GM19328 (cell line): ENCODE results near the gene HLX.

ENCODE experiments used
- ATAC-seq: cut with Tn5 transposase; IDR thresholded peaks from one replicate; pipeline ENCODE4 v1.9.1; 2021; ENCODE audit warnings: mild to moderate bottlenecking, moderate library complexity; ENCODE audit not compliant: unreplicated experiment

Gene HLX

DNA sequence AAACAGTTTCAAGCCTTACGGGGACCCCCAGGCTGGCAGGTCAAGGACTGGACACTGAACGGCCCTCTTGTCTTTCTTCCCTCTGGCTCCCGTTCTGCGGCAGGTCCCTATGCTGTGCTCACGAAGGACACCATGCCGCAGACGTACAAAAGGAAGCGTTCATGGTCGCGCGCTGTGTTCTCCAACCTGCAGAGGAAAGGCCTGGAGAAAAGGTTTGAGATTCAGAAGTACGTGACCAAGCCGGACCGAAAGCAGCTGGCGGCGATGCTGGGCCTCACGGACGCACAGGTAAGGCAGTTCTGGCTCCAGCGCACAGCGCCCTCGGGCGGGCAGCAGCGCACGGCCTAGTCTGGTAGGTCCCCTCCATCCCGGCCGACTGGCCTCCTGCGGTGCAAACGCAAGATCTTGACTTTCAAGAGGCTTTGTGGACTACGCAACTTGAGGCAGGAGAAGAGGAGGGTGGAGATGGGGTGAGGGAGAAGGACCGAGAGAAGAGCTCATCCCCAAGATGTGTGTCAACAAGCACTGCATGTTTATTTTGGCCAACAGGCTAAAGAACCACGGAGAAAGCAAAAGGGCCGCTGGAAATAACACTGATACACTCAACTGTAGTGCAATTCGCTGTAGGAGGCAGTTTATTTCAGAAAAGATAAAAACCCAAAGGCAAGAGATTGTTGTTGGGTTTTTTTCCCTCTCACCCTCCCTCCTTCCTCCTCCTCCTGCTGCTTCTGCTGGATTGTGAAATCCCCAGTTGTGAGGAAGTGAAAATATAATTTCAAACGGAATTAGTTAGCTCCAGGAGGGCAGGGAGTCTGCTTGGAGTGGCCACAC is 3.0 kb downstream of the HLX start:
- no peak for ATAC-seq

DNA sequence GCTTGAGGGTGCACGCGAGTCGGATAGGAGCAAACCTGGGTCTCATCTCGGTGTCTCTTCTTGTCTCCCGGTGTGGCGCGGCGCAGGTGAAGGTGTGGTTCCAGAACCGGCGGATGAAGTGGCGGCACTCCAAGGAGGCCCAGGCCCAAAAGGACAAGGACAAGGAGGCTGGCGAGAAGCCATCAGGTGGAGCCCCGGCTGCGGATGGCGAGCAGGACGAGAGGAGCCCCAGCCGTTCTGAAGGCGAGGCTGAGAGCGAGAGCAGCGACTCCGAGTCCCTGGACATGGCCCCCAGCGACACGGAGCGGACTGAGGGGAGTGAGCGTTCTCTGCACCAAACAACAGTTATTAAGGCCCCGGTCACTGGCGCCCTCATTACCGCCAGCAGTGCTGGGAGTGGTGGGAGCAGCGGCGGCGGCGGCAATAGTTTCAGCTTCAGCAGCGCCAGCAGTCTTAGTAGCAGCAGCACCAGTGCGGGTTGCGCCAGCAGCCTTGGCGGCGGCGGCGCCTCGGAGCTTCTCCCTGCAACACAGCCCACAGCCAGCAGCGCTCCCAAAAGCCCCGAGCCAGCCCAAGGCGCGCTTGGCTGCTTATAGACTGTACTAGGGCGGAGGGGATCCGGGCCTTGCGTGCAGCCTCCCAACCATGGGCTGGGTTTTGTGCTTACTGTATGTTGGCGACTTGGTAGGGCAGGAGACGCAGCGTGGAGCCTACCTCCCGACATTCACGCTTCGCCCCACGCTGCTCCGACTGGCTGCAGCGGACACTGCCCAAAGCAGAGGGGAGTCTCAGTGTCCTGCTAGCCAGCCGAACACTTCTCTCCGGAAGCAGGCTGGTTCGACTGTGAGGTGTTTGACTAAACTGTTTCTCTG is 5.1 kb downstream of the HLX start:
- ATAC-seq = no peak

DNA sequence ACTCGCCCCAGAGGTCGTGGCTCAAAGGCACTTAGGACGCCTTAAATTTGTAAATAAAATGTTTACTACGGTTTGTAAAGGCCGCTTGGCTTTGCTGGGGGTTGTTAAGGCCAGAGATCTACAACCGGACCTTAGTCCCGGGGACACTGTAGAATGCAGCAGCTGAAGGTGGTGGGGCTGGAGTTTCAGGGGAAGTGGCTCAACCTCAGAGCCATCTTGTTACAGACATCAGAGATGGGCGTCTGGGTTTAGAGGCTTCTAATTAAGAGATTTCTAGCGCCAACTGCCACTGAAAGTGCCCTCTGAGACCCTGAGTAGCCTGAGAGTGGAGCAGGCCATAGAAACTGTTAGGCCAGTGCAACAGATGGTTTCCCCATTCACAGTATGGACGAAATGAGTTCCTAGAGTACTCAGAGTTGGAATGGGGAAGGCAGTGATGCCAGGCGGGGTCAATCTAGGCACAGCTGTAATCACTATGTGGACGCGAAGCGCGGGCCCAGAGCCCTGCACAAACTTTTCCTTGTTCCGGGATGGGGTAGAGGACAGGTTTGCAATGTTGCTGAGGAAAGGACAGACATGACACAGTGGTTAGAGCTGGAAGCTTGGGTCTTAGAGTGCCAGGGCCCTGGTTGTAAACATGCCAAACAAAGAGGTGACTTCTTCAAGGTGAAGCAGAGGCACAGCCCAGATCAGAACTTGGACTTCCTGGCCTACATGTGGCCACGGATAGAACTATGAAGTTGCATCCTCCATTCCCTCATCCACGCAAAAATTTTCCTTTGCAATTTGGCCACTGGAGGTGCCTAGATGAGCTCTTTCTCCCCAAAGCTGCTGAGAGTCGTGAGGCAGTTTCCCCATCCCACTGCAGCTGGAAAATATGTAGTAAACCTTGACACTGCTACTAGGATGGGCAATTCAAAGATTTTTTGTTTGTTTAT is 6.0 kb downstream of the HLX start:
- ATAC-seq = no peak

DNA sequence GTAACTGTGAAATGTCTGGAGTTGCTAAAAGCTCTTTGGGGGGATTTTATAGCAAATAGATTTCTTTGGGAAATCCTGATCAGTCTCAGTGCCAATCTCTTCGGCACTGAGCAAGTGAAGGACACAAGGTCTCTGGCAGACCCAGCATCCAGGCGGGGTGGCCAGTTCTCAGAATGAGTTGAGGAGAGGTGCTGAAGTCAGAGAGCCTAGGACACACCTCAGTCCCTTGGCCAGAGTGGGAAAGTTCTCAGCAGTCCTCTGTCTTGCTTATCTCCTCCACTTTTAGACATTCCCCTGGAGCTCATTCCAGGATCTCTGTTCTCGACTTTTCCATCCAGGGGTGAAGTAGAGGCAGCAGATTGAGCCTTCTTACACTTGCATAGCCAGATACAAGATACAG is 6.7 kb downstream of the HLX start:
- no peak for ATAC-seq

DNA sequence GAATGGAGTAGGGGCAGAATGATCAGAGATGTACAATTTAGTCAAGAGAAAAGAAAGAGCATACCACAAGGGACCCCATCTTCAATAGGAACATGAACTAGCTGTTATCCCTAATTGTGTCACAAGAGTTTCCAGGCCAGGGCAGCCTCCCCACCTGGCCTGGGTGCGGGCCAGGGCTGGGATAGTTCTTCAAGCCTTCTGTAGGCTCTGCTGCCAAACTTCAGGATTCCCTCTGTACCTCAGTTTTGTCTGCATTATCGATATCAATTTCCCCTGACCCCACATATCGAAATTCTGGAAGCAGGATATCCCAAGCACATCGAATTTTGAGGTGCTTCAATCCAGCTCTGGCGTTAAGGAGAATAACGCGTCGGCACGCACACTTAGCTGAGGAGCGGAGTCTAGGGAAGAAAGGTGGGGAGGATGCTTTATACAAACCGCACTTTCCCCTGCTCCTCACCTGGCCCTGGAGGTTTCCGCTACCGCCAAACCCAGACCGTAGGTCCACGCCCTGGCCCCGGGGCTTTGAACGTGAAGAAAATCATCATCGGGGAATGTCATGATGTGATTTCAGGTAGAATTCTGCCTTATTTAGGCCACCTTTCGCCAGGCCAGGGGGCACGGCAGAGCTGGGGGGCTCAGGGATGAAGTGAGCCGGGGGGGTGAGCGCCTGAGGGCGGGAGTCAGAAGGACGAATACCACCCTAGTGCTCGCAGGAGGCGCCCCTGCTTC is 7.4 kb downstream of the HLX start:
- ATAC-seq = no peak

DNA sequence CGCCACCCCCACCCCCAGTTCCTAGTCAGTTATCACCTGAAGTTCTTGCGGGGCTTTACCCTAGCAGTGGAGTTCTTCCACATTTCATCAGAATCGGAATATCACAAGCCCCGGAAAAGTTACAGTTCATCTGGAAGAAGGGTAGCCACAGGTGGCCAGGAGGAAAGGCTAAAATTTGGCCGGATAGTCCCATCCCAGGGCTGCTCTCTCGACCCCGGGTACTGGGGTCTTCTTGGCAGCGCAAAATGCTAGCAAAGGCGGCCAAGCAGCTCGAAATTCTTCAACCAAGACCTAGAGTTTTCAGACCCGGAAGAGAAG is 7.9 kb downstream of the HLX start:
- ATAC-seq = no peak

DNA sequence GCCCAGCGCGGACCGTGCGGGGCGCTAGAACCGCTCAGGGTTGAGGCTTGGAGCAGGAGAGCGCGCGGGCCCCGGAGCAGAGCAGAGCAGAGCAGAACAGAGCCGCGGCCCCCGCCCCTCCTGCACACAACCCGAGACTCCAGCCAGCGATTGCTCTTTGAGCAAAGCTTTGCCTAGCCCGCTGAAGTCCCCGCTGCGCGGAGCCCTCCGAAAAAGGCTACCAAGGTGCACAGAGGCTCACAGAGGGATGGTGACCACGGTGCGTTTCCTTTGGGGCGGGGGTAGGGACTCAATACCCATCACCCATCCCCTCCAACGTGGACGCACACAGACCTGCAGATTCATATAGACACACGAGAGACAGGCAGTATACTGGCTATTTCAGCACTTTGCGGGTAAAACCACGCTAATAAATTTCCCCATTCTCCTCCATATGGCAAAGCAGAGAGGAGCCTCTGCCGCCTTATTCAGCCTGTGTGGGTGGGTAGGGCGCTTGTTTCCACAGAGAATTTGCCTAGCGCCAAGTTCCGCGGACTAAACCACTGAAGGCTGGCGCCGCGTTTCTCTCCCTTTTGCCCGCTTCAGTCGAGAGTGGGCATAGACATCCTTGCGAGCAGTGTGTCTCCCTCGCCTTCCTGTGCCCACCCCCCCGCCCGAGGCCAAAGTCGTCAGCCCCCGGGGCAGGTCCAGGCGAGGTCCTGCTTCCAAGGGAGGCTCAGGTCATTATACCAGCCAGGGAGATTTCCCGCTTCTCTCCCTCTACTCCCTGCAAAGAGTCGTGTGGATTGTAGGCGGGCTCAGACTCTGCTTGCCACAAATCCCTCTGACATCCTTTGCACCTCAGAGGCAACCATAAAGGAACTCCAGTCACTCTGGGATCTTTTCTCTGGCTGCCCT is 8.5 kb downstream of the HLX start:
- no peak for ATAC-seq

DNA sequence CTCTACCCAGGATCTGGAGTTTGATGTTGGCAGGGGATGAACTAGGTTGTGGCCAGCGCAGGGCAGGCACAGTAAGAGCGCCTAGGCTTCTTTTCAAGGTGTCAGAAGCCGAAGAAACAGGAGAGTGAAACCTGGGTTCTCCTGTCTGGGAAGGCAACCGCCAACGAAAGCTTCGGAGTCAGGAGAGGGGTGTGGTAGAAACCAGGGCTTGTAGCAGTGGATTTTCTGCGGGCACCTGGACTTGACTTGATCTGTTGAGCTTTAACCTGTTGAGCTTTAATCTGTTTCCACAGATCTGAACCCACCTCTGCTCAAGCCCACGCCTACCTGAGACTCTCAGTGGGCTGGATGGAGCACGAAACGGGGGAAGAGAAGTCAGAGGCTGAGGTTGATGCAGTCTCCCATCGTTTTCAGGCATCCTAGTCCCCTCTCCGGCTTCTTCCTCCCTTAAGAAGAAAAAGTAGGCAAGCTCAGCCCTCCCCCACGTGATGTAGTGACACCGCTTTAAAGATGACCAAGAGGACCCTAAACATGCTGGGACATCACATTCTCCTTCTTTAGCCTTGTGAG is 9.3 kb downstream of the HLX start:
- ATAC-seq = no peak

DNA sequence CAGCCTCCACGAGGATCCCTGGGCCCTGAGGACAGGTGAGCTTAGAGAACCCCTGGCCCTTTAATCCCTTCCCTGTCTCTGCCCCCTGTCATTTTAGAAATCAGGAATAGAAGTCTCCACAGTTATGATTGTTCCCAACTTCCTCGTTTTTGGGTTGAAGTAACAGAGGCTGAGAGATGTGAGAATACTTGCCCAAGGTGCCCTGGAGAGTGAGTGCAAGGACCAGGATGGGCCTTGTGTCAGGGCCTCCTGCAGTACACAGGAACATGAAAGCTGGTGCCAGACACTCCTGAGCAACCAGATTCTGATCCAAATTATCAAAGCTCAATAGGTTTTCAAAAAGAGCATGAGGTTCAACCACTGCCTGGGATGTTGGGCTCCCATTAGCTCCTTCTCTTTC is 10.1 kb downstream of the HLX start:
- no peak for ATAC-seq

DNA sequence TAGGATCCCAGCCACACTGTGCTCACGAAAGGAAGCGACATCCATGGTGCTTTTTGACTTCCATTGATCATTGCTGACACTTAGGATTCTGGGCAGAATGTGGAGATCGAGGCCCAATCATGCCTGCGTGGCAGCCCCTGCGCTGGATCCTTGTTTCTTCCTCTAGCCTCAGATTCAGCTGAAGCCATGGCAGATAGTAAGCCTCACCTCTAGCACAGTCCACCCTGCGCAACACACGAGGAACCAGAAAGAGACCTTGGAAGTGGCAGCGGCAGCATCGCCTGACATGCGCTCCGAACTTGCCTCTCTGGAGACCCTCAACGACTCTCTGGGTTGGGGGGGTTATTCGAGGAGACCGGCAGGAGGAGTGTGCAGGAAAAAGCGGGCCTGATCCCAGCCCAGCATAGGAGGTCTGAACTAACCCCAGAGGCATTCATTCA is 10.6 kb downstream of the HLX start:
- ATAC-seq = no peak

DNA sequence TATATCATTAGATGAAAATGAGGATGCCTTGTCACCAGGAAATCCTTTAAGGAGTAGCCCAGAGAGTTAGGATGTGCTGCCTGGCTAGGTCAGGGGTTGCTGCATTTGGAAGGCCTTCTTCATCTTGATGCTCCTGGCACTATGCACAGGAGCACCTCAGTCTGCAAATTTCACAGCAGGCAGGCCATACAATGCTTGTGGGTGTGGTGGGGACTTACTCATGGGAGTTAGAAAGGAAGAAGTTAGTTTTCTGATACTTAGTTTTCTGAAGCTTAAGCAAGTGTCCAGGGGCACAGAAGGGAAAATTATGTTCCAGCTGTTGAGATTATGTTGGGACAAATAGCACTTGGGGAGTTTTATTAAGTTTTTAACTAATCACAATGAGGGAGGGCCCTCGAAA is 11.4 kb downstream of the HLX start:
- ATAC-seq = no peak

DNA sequence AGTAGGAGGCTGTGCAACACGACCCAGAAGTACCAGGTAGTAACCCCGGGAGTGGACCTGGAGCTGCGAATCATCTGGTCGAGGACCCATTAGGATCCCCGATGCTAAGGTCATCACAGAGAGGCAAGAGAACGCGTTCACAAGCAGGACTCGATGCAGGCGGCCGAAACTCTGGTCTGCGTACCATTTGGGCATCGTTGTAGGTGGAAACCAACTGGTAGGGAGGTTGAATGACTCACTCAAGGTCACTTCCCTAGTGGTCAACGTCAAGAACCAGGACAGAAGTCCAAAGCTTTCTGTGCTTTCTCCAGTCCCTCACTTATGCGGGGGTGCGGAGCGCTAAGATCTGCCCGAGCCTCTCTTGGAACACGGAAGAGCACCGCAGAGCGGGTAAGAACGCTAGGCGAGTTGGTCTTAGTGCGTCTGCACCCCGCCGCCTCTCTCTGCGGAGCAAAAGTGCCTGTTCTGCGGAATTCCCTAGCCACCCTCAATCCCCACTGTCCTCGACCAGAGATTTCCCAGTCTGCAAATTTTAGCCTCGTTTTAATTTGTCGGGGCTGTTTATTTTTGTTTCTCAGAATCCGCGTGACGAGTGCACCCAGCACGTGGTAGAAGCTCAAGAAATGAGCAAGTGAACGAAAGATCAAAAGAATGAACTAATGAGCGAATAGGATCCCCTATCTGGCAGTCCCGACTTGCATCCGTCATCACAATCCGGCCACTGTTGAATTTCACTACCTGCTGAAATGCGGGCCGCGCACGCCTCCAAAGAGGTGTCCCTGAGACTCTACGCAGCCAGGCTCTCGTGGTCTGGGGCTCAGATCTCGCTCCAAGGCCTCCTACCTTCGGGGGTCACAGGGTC is 12.2 kb downstream of the HLX start:
- no peak for ATAC-seq

DNA sequence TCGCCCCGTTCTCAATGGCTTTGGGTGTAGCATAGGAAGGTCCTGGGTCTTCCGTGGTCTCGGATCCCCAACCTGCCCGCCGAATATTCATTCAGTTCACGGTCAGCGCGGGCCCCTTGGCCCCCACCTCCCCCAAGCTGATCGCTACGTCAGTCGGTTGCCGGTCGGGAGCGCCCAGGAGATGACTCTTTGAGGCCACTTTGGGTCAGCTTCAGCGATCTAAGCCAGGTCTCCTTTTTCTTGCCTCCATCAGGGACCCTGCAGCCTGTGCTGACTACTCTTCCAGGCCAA is 12.8 kb downstream of the HLX start:
- ATAC-seq = no peak

DNA sequence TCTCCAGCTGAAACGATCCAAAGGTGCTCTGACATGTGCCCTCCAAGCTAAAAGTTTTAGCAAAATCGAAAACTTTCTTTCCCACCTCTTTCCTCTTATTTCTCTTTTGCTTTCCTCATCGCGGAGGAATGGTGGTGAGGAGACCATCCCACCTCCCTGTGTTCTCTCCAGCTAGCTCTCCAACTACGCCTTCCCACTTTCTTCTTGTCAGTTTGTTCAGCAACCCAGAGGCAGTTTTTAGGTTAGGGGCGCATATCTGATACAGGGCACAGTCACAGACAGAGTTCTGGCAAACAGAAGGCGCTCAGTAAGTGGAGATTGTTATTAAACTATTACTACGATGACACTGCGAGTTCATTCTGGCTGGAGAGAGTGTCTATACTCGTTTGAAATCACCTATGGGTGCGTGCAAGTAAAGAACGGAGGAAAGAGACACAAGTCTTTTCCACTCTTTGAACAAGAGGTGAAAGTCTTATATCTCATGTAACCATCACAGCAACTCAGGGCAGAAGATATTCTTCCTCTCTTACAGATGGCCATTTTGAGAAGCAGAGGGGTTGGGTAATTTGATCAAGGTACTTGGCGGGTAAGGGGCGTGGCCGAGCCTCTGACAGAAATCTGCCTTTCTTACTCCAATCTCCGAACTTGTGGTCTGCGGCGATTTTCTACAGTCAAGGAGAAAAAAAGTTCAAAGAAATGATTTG is 13.9 kb downstream of the HLX start:
- no peak for ATAC-seq

DNA sequence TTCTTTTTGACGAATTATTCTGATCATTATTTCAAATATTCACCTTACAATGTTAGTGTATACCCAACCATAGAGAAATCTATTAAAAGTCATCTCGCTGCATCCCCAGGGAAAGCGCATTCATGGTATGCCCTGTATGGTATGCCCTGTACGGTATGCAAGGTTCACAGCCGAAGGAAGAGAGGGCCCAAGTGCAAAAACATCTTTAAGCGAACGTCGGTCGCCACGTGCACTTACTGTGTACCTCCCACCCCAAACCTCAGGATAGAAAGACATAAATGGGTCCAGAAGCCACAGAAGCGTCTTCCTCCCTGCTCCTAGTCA is 14.4 kb downstream of the HLX start:
- no peak for ATAC-seq

DNA sequence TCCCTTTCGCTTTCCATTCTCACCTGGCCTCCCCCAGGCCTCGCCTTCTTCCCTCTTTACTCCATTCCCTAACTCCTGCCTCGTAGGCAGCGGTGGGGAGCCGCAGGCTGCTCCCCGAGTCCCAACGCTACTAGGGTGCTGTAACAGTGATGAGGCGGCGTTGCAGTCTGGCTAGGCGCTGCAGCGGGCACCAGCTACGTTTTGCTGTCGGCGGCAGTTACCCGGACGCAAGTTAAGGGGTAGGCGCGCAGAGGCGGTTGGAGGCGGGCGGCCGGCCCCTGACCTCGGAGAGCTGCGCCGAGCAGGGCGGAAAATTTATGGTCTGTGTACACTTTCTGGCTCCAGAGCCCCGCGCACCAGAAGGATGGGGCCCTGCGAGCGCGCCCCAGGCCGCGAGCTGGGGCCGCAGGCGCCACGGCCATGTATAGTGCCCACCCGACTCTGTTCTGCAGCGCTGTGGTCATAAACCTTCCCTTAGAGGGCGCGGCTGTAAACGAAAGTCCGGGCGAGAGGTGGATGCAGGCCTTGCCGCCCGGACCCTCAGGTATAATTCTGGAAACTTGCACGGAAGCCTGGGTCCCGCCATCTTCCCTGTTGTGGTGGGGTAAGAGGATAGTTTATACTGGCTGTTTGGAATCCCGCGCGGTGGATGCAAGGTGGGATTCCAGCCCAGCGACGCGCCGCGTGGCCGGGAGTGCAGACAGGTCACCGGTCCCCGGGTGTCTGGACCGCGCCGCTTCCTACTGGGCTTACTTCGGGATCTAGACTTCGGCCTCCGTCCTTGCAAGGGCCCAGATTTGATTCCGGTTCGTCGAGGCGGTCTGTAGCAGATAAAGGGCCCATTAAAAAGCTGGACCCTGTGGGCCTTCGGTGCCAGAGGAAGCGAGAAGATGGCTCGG is 15.0 kb downstream of the HLX start:
- no peak for ATAC-seq

DNA sequence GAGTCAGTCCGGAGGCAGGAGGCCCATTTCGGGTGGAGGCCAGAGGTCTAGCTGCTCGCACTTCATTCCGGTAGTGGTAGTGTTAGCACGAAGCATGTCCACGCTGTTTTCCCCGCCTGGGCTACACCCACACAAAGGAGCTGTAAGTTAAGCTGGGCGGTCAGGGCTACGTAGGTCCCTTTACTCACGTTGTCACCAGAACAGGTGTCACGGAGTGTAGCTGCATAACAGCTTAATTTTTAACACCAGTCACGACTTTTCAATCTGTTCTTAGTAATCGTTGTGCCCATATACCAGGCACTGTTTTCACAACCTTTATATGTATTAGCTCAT is 15.6 kb downstream of the HLX start:
- ATAC-seq = no peak
